Measurements from ENCODE around the gene ZSCAN5B. TPM values are rescaled to one million over a fixed set of nuclear protein-coding genes. Genes with fewer than 3 reads are reported as not detected.

ZSCAN5B gene
- total and polyA plus RNA-seq, 2 of the 13 experiments (the other 11 are each of a cell fraction or from before 2014, with no cell fraction given): not detected

DNA sequence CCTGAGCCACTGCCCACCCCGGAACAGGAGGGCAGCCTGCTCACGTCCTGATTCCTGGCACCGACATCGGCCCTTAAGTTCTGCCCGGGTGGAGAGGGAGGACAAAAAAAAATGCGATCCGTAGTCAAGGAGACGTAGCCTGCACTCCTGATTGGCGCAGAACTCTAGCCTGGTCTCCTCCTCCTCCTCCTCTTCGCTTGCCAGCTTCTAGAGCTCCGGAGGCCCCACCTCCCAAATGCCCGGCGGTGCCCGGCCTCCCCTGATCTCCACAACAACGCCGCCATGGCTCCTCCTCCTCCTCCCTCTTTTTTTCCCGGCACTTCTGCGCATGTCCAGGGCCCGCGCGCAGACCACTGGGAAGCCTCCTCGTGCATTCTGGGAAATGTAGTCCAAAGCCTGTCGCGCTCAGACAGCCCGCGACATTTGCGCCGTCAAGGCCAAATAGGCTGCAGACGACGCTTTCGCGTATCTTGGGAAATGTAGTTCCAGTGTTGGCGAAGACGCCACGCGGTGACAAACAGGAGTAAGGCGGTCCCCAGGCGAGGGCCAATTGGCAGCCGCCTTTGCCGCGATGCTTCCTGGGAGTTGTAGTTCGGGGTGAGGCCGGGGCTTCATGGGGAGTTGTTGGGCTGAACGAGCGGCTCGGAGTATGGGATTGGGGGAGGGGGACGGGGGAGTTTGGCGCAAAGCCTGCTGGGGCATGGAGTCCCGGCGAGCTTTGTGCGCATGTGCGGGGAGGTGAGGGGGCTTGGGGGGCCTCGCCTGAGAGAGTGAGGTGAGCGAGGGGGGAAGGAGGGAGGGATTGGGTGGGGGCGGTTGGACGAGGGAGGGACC lies 56.8 kb downstream of the ZSCAN5B start, which contains the start of gene ZNF444 (continued):
- no peak for TF ChIP-seq MYNN (CRISPR knock-in tag; IDR thresholded peaks at IDR 0.05; ENCODE audit: low read depth)
- TF ChIP-seq, protein P1, sequence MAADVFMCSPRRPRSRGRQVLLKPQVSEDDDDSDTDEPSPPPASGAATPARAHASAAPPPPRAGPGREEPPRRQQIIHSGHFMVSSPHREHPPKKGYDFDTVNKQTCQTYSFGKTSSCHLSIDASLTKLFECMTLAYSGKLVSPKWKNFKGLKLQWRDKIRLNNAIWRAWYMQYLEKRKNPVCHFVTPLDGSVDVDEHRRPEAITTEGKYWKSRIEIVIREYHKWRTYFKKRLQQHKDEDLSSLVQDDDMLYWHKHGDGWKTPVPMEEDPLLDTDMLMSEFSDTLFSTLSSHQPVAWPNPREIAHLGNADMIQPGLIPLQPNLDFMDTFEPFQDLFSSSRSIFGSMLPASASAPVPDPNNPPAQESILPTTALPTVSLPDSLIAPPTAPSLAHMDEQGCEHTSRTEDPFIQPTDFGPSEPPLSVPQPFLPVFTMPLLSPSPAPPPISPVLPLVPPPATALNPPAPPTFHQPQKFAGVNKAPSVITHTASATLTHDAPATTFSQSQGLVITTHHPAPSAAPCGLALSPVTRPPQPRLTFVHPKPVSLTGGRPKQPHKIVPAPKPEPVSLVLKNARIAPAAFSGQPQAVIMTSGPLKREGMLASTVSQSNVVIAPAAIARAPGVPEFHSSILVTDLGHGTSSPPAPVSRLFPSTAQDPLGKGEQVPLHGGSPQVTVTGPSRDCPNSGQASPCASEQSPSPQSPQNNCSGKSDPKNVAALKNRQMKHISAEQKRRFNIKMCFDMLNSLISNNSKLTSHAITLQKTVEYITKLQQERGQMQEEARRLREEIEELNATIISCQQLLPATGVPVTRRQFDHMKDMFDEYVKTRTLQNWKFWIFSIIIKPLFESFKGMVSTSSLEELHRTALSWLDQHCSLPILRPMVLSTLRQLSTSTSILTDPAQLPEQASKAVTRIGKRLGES (CRISPR knock-in tag; IDR thresholded peaks at IDR 0.05; ENCODE audit: borderline replicate concordance): no peak
- no peak for TF ChIP-seq NCOA5 (CRISPR knock-in tag; IDR thresholded peaks at IDR 0.05)
- no peak for TF ChIP-seq HOXA7 (CRISPR knock-in tag; IDR thresholded peaks at IDR 0.05)
- TF ChIP-seq CBX5 (CRISPR knock-in tag; IDR thresholded peaks at IDR 0.05; ENCODE audit: borderline replicate concordance): no peak
- TF ChIP-seq NAIF1 (CRISPR knock-in tag; IDR thresholded peaks at IDR 0.05; ENCODE audit: borderline replicate concordance): no peak
- TF ChIP-seq SETDB1 (CRISPR knock-in tag; IDR thresholded peaks at IDR 0.05; ENCODE audit: borderline replicate concordance): no peak
- peak; percentile 47; the same call in 1 of the 2 replicates for TF ChIP-seq MEF2D (CRISPR knock-in tag; IDR thresholded peaks at IDR 0.05)
- no peak for TF ChIP-seq TRIM24 (CRISPR knock-in tag; IDR thresholded peaks at IDR 0.05)
- TF ChIP-seq BRCA1 (CRISPR knock-in tag; IDR thresholded peaks at IDR 0.05): no peak
- no peak for TF ChIP-seq ZNF253 (CRISPR knock-in tag; IDR thresholded peaks at IDR 0.05; ENCODE audit: borderline replicate concordance)
- TF ChIP-seq ZFP90 (CRISPR knock-in tag; IDR thresholded peaks at IDR 0.05; ENCODE audit: borderline replicate concordance): peak; percentile 45; the same call in 1 of the 2 replicates
- TF ChIP-seq, protein P2, sequence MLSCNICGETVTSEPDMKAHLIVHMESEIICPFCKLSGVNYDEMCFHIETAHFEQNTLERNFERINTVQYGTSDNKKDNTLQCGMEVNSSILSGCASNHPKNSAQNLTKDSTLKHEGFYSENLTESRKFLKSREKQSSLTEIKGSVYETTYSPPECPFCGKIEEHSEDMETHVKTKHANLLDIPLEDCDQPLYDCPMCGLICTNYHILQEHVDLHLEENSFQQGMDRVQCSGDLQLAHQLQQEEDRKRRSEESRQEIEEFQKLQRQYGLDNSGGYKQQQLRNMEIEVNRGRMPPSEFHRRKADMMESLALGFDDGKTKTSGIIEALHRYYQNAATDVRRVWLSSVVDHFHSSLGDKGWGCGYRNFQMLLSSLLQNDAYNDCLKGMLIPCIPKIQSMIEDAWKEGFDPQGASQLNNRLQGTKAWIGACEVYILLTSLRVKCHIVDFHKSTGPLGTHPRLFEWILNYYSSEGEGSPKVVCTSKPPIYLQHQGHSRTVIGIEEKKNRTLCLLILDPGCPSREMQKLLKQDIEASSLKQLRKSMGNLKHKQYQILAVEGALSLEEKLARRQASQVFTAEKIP (CRISPR knock-in tag; IDR thresholded peaks at IDR 0.05; ENCODE audit: borderline replicate concordance): no peak
- peak; percentile 62; the same call in 1 of the 2 replicates for TF ChIP-seq TFDP1 (CRISPR knock-in tag; IDR thresholded peaks at IDR 0.05; ENCODE audit: borderline replicate concordance)
- TF ChIP-seq ZFP36 (IDR thresholded peaks at IDR 0.05; ENCODE audit: borderline replicate concordance, low read depth, low read length, partially characterized antibody): no peak
- TF ChIP-seq ZNF282 (IDR thresholded peaks at IDR 0.05; ENCODE audit: partially characterized antibody): no peak
- TF ChIP-seq HOXD1 (CRISPR knock-in tag; IDR thresholded peaks at IDR 0.05): no peak
- TF ChIP-seq NR2F2 (IDR thresholded peaks at IDR 0.05; ENCODE audit: borderline replicate concordance, low read depth): peak; percentile 22; the same call in 1 of the 2 replicates
- TF ChIP-seq MBNL3 (CRISPR knock-in tag; conservative IDR thresholded peaks at IDR 0.05): no peak
- no peak for TF ChIP-seq ZNF546 (CRISPR knock-in tag; conservative IDR thresholded peaks at IDR 0.05)
- peak; percentile 21; the same call in 1 of the 2 replicates for TF ChIP-seq ZNF501 (CRISPR knock-in tag; IDR thresholded peaks at IDR 0.05)
- TF ChIP-seq ZNF713 (CRISPR knock-in tag; IDR thresholded peaks at IDR 0.05): no peak
- peak; percentile 61 for TF ChIP-seq MNT (IDR thresholded peaks at IDR 0.05)
